ENCODE data around the gene STK32B.

The STK32B gene

DNA sequence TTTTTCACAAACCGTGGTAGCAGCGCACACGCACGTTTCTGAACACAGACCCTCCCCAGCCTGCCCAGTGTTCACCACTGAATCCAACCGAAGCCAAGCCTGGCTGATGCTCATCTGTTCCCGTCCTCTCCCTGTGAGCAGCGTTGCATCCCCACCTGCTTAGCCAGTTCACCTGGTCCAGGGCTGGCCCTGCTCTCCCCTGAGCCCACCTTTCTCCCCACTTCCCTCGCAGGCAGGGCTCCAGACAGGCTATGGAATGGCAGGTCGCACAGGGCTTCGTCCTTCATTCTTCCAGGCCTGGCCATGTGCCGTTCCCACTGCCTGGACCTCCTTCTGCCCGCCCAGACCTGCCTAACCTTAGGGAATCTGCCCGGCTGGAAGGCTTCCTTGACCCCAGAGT is 410.2 kb downstream of the STK32B start:
- no peaks in the 10 kb centered on the region for H3K36me3 Mint-ChIP-seq (ENCODE audit: low read depth)
- H3K4me1 Mint-ChIP-seq (ENCODE audit: low read depth) = no peaks in the 10 kb centered on the region
- no peaks in the 10 kb centered on the region for H3K9me3 Mint-ChIP-seq
- no peaks in the 10 kb centered on the region for H3K27me3 Mint-ChIP-seq
- H3K27ac Mint-ChIP-seq = no peak overlapping the region
- H3K4me3 Mint-ChIP-seq = no peak overlapping the region

DNA sequence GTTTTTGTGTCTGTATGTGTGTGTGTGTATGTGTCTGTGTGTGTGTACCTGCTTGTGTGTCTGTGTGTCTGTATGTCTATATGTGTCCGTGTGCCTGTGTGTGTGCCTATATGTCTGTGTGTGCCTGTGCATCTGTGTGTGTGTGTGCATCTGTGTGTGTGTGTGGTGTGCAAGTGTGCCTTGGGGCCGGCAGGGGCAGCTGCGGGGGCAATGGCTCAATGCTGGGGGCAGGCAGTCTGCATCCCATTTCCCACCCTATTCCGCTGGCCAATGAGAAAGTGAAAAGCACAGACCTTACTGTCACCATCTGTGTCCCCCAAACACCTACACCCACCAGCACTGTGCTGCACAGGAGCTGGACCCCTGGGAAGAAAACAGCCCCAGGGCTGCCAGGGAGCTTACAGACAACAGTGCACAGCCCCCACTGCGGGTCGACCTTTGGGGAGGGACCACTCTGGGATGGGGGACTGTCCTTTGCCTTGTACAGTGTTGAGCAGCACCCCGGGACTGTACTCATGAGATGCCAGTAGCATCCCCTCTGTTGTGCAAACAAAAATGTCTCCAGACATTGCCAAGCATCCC is 411.1 kb downstream of the STK32B start:
- no peak overlapping the region for H3K4me3 Mint-ChIP-seq
- no peak overlapping the region for H3K27ac Mint-ChIP-seq
- H3K4me1 Mint-ChIP-seq (ENCODE audit: low read depth) = no peaks in the 10 kb centered on the region

DNA sequence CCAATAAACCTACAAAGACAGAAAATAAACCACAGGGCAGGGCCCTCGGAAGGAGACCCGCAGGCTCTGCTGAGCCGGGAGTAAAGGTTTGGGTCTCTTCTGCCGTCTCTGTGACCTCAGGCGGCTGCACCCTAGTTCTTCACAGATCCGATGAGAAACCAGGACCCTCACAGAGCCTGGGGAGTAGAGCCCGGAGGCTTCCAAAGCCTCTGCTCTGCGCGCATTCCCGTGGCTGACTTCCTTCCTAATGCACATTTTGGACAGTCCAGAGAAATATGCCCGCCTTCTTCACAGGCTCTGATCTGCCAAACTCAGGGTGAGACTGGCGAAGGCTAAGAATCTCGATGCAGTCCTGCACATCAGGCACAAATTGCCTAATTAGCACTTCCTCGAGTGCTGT is 411.6 kb downstream of the STK32B start:
- H3K36me3 Mint-ChIP-seq (ENCODE audit: low read depth) = no peaks in the 10 kb centered on the region

More for the DNA sequence above, 411.1 kb downstream of the STK32B start:
- no peaks in the 10 kb centered on the region for H3K36me3 Mint-ChIP-seq (ENCODE audit: low read depth)
- H3K9me3 Mint-ChIP-seq = no peaks in the 10 kb centered on the region
- no peaks in the 10 kb centered on the region for H3K27me3 Mint-ChIP-seq

DNA sequence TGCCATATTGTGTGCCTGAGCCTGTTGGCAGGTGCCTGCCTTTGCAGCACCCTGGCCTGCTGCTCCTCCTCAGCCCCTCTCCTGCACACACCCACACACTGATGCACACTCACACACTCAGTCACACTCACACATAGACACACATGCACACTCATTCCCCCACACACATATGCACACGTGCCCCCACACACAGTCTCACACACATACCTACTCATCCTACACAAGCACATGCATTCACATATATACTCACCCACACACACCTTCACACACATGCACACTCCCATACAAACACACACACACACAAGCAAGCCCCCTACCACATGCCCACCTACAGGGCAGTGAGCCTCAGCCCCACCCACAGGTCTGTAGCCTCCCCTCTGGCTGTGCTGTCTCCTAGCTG is 412.1 kb downstream of the STK32B start:
- H3K27ac Mint-ChIP-seq = no peak overlapping the region
- no peaks in the 10 kb centered on the region for H3K27me3 Mint-ChIP-seq
- no peaks in the 10 kb centered on the region for H3K36me3 Mint-ChIP-seq (ENCODE audit: low read depth)

More for the DNA sequence above, 411.6 kb downstream of the STK32B start:
- Mint-ChIP-seq H3K27me3 (no peaks in the 10 kb centered on the region), H3K27ac (no peak overlapping the region), H3K4me3 (no peak overlapping the region), H3K9me3 (no peaks in the 10 kb centered on the region), H3K4me1 (ENCODE audit: low read depth) (no peaks in the 10 kb centered on the region)

DNA sequence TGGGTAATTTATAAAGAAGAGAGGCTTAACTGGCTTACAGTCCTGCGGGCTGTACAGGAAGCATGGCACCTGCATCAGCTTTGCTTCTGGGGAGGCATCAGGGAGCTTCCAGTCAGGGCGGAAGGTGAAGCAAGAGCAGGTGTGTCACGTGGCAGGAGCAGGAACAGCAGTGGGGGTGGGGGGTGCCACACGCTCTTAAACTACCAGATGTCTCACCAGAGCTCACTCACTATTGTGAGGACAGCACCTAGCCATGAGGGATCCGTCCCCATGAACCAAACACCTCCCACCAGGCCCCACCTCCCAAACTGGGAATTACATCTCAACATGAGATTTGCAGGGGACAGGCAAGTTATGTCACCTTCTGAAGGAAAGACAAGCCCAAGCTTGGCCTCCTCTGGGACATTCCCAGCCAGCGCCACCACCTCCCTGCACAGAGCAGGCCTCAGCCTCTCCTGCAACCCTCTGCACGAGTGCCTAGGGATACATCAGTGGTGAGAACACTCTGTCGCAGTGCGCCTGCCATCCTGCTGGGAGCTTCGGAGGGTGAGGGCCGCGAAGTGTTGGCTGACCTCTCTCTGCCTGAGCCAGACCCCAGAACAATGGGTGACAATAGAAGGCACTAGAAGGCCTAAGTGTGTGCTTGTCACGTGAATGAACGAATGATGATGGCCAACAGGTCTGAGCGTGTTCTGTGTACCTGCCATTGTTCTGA is 412.8 kb downstream of the STK32B start:
- Mint-ChIP-seq H3K36me3 (ENCODE audit: low read depth) (no peaks in the 10 kb centered on the region), H3K27me3 (no peaks in the 10 kb centered on the region), H3K4me3 (no peak overlapping the region), H3K9me3 (no peaks in the 10 kb centered on the region), H3K27ac (no peak overlapping the region), H3K4me1 (ENCODE audit: low read depth) (no peaks in the 10 kb centered on the region)

More for the DNA sequence above, 412.1 kb downstream of the STK32B start:
- no peaks in the 10 kb centered on the region for H3K4me1 Mint-ChIP-seq (ENCODE audit: low read depth)
- no peaks in the 10 kb centered on the region for H3K9me3 Mint-ChIP-seq
- H3K4me3 Mint-ChIP-seq = no peak overlapping the region

GRCh38 chr4:5465529-5465928 is 414.2 kb downstream of the STK32B start:
- Mint-ChIP-seq H3K4me1 (ENCODE audit: low read depth) (no peaks in the 10 kb centered on the region), H3K9me3 (no peaks in the 10 kb centered on the region), H3K36me3 (ENCODE audit: low read depth) (no peaks in the 10 kb centered on the region), H3K27ac (no peak overlapping the region), H3K4me3 (no peak overlapping the region), H3K27me3 (no peaks in the 10 kb centered on the region)

DNA sequence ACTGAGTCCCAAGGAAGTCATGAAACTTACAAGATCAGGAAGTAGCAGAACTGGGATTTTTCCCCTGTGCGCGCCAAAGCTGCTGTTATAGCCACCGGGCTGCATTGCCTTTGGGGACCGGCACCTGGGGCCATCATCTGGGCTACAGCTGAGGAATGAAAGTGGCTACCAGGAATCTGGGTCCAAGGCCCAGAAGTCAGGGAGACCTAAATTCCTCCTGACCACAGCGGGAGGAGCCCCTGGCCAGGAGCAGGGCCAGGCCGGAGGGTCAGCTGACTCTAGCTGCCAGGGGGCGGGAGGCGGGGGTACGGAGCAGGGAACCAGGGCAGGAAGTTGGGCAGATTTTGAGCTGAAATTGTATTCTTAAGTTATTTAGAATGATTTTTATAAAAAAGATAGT is 414.7 kb downstream of the STK32B start:
- H3K4me1 Mint-ChIP-seq (ENCODE audit: low read depth) = no peaks in the 10 kb centered on the region
- no peaks in the 10 kb centered on the region for H3K27me3 Mint-ChIP-seq
- H3K27ac Mint-ChIP-seq = no peak overlapping the region
- no peaks in the 10 kb centered on the region for H3K36me3 Mint-ChIP-seq (ENCODE audit: low read depth)
- H3K4me3 Mint-ChIP-seq = no peak overlapping the region
- H3K9me3 Mint-ChIP-seq = no peaks in the 10 kb centered on the region

DNA sequence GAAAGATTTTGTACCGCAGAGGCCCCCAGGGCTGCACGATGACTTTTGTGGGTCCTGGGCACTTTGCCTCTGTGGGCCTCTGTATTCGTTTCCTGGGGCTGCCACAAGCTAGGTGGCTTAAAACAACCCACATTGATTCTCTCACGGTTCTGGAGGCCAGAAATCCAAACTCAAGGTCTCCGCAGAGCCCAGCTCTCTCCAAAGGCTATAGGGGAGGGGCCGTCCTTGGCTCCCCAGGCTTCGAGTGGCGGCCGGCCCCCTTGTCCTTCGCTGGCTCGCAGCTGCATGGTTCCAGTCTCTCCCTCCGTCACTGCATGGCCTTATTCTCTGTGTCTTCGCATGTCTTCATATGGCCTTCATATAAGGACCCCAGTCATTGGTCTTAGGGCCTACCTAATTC is 415.8 kb downstream of the STK32B start:
- no peak overlapping the region for H3K27ac Mint-ChIP-seq
- H3K36me3 Mint-ChIP-seq (ENCODE audit: low read depth) = no peaks in the 10 kb centered on the region
- H3K9me3 Mint-ChIP-seq = no peaks in the 10 kb centered on the region
- H3K27me3 Mint-ChIP-seq = no peaks in the 10 kb centered on the region
- H3K4me3 Mint-ChIP-seq = no peak overlapping the region
- H3K4me1 Mint-ChIP-seq (ENCODE audit: low read depth) = no peaks in the 10 kb centered on the region

GRCh38 chr4:5469151-5469775 is 418.0 kb downstream of the STK32B start:
- no peaks in the 10 kb centered on the region for H3K36me3 Mint-ChIP-seq (ENCODE audit: low read depth)
- H3K27ac Mint-ChIP-seq = no peak overlapping the region
- H3K9me3 Mint-ChIP-seq = no peaks in the 10 kb centered on the region
- H3K4me1 Mint-ChIP-seq (ENCODE audit: low read depth) = no peaks in the 10 kb centered on the region
- no peaks in the 10 kb centered on the region for H3K27me3 Mint-ChIP-seq
- no peak overlapping the region for H3K4me3 Mint-ChIP-seq

GRCh38 chr4:5469861-5470260 is 418.6 kb downstream of the STK32B start:
- no peak overlapping the region for H3K27ac Mint-ChIP-seq
- H3K36me3 Mint-ChIP-seq (ENCODE audit: low read depth) = no peaks in the 10 kb centered on the region

DNA sequence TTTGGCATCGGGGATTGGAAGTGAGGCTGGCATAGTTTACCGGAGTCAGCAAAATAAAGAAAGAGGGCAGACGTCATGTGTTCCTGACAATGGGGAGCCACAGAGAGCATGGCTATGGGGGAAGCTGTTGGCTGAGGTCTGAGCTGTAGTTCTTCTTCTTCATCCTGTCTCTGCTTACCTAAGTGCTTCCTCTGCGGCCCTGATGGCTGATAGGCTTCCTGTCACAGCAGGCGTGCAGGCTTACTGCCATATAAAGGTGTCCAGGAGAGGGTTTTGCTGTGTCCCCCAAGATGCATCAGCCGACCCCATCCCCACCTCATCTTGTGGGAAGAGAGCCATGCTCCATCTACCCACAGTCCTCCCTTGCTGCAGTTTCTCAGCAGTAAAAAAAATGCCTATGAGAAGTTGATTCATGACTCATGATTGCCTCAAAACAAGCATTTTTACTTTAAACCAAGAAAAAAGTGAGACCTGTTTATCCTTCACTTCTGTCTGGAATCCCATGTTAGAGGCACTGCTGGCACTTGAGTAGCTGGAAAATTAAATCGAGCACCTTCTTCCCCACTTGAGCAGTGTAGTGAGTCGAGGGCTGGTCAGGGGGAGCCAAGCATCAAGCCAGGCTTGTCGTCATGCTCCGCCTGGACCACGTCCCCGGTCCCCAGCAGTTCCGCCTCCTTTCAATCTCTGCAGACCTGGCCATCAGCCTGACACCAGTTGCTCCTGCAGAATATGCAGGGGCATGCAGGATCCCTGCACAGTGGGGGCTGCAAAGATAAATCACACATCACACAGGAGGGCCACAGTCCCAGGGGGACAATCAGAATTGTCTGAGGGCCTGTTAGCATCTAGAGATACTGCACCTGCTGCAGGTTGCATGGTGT is 419.3 kb downstream of the STK32B start:
- no peak overlapping the region for H3K27ac Mint-ChIP-seq
- no peaks in the 10 kb centered on the region for H3K27me3 Mint-ChIP-seq
- H3K36me3 Mint-ChIP-seq (ENCODE audit: low read depth) = no peaks in the 10 kb centered on the region
- H3K4me3 Mint-ChIP-seq = no peak overlapping the region
- no peaks in the 10 kb centered on the region for H3K9me3 Mint-ChIP-seq
- H3K4me1 Mint-ChIP-seq (ENCODE audit: low read depth) = no peaks in the 10 kb centered on the region

More at GRCh38 chr4:5469861-5470260, 418.6 kb downstream of the STK32B start:
- Mint-ChIP-seq H3K27me3 (no peaks in the 10 kb centered on the region), H3K4me3 (no peak overlapping the region), H3K9me3 (no peaks in the 10 kb centered on the region), H3K4me1 (ENCODE audit: low read depth) (no peaks in the 10 kb centered on the region)

DNA sequence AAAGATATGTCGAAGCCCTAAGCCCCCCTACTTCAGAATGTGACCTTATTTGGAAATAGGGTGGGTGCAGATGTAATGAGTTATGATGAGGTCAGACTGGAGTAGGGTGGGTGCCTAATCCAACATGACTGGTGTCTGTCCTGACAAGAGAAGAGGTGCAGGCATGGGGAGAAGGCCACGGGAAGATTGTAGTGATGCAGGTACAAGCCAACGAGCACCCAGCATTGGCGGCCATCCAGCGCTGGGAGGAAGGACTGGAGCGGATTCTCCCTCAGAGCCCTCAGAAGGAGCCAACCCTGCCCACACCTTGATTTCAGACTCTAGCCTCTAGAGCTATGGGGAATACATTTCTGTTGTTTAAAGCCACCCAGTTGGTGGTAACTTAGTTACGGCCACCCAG is 419.9 kb downstream of the STK32B start:
- no peak overlapping the region for H3K27ac Mint-ChIP-seq
- H3K4me3 Mint-ChIP-seq = no peak overlapping the region
- no peaks in the 10 kb centered on the region for H3K36me3 Mint-ChIP-seq (ENCODE audit: low read depth)
- no peaks in the 10 kb centered on the region for H3K9me3 Mint-ChIP-seq
- H3K4me1 Mint-ChIP-seq (ENCODE audit: low read depth) = no peaks in the 10 kb centered on the region
- no peaks in the 10 kb centered on the region for H3K27me3 Mint-ChIP-seq

GRCh38 chr4:5471691-5472090 is 420.4 kb downstream of the STK32B start:
- Mint-ChIP-seq H3K9me3 (no peaks in the 10 kb centered on the region), H3K27ac (no peak overlapping the region), H3K36me3 (ENCODE audit: low read depth) (no peaks in the 10 kb centered on the region), H3K4me3 (no peak overlapping the region), H3K27me3 (no peaks in the 10 kb centered on the region), H3K4me1 (ENCODE audit: low read depth) (no peaks in the 10 kb centered on the region)

DNA sequence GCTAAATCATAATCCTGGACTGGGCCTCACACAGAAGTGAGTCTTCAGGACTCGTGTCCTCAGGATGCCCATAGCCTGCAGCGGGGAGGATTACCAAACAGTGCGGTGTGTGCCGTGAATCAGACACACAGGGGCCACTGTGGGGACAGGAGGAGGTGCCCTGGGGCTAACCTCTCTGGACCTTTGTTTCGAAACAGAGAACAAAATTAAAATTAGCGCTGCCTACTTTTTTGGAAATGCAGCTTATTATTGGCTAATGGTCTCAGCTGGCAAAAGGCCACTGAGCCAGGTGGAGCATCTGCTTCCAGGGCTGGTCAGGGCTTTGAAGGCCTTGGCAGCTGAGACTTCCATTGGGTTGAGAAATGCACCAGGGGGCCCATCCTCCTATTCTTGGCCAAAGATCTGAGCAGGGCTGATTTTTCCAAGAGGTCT is 420.9 kb downstream of the STK32B start:
- H3K9me3 Mint-ChIP-seq = no peaks in the 10 kb centered on the region
- H3K4me3 Mint-ChIP-seq = no peak overlapping the region
- H3K36me3 Mint-ChIP-seq (ENCODE audit: low read depth) = no peaks in the 10 kb centered on the region
- H3K27ac Mint-ChIP-seq = no peak overlapping the region
- no peaks in the 10 kb centered on the region for H3K4me1 Mint-ChIP-seq (ENCODE audit: low read depth)
- no peaks in the 10 kb centered on the region for H3K27me3 Mint-ChIP-seq

DNA sequence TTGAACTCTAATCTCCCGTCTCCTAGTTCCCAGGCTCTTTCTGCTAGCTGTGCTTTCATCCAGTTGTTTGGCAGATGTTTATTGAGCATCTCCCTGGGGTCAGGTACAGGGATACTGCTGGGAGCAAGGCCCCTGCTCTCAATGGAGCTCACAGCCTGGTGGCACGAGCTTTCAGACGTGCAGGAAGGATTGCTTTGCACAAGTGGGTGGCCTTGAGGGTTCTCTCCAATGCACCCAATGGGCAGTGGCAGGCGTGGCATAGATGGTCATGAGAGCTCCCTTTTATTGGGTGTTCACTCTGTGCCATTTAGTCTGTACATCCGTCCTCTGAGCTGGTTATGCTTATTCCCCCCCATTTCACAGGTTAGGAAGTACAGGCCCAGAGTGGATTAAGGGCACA is 421.8 kb downstream of the STK32B start:
- Mint-ChIP-seq H3K4me3 (no peak overlapping the region), H3K27me3 (no peaks in the 10 kb centered on the region), H3K36me3 (ENCODE audit: low read depth) (no peaks in the 10 kb centered on the region), H3K4me1 (ENCODE audit: low read depth) (no peaks in the 10 kb centered on the region), H3K27ac (no peak overlapping the region), H3K9me3 (no peaks in the 10 kb centered on the region)

Data from stimulated activated naive CD8-positive, alpha-beta T cell treated with anti-CD3 and anti-CD28 coated beads, Interleukin-15, Interleukin-2, amounts not matched to agents 100 ng/mL and 50 ng/mL, for 24 hours (primary cell).